Adipocyte (in vitro differentiated cells): ENCODE data around the gene NCOA6.
"Not testable (repeated sequence)": the region's sequence is repeated elsewhere in the genome, so short reads cannot be mapped to it uniquely, and the experiment has no call there.

Source experiments
- DNase-seq: peaks from one replicate; pipeline ENCODE4 v3.0.0-alpha.2; 2015; ENCODE audit warnings: low read depth
- H3K27me3 ChIP-seq: replicated peaks from 2 replicates; pipeline ENCODE4 v1.7.0; 2013; ENCODE audit warnings: mild to moderate bottlenecking, low read length, moderate library complexity; ENCODE audit not compliant: control insufficient read depth, insufficient read depth
- H3K36me3 ChIP-seq: 2 replicates; pipeline ENCODE4 v1.7.0; 2013; ENCODE audit warnings: low read length, mild to moderate bottlenecking, moderate library complexity; ENCODE audit not compliant: control insufficient read depth, insufficient read depth, severe bottlenecking
- H3K4me1 ChIP-seq: 2 replicates; pipeline ENCODE4 v1.7.0; 2013; ENCODE audit warnings: mild to moderate bottlenecking, low read length, moderate library complexity; ENCODE audit not compliant: control insufficient read depth, insufficient read depth
- H3K4me3 ChIP-seq: 2 replicates; pipeline ENCODE4 v1.7.0; 2013; ENCODE audit warnings: mild to moderate bottlenecking, low read length, moderate library complexity
- H3K9ac ChIP-seq: 2 replicates; pipeline ENCODE4 v1.7.0; 2013; ENCODE audit warnings: mild to moderate bottlenecking, low read length, moderate library complexity
- H3K9me3 ChIP-seq: 2 replicates; pipeline ENCODE4 v1.7.0; 2013; ENCODE audit warnings: mild to moderate bottlenecking, low read length, moderate library complexity; ENCODE audit not compliant: control insufficient read depth

NCOA6 gene

GRCh38 chr20:34746674-34747073 is 78.8 kb downstream of the NCOA6 start:
- Histone ChIP-seq H3K36me3 (peaks cover 81% of the 10 kb centered on the region), H3K4me3 (no peak overlapping the region), H3K27me3 (no peaks in the 10 kb centered on the region), H3K9me3 (no peaks in the 10 kb centered on the region), H3K9ac (no peak overlapping the region), H3K4me1 (peaks cover 16% of the 10 kb centered on the region)
- DNase-seq: peak; percentile 18

GRCh38 chr20:34744847-34745246 is 80.6 kb downstream of the NCOA6 start:
- peaks cover 16% of the 10 kb centered on the region for H3K4me1 ChIP-seq

DNA sequence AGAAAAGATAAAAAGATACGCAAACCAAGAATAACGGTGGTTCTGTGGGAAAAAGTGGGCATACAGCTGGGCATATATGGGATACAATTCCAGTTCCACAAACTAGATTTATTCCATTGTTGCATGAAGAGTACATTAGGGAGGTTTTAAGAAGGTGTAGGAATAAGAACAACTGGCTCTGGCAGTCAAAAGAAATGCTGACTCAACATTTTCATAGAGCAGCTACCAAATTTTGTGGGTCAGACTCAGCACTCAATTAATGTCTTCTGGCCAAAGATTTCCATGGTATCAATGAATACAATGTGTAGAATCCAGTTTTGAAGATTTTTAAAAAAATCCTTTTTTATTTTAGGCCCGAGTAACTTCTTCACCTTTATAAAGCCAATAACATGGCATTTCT is 81.1 kb downstream of the NCOA6 start:
- Histone ChIP-seq H3K36me3 (peaks cover 82% of the 10 kb centered on the region), H3K9ac (no peak overlapping the region), H3K27me3 (no peaks in the 10 kb centered on the region), H3K4me3 (no peak overlapping the region), H3K9me3 (no peaks in the 10 kb centered on the region), H3K4me1 (peaks cover 16% of the 10 kb centered on the region)
- DNase-seq: no peak

More at GRCh38 chr20:34744847-34745246, 80.6 kb downstream of the NCOA6 start:
- Histone ChIP-seq H3K9me3 (no peaks in the 10 kb centered on the region), H3K27me3 (no peaks in the 10 kb centered on the region), H3K4me3 (no peak overlapping the region), H3K36me3 (peaks cover 82% of the 10 kb centered on the region), H3K9ac (no peak overlapping the region)
- DNase-seq: no peak

GRCh38 chr20:34743039-34743438 is 82.4 kb downstream of the NCOA6 start:
- no peak for DNase-seq
- Histone ChIP-seq H3K4me3 (no peak overlapping the region), H3K36me3 (peaks cover 78% of the 10 kb centered on the region), H3K9me3 (no peaks in the 10 kb centered on the region), H3K4me1 (peaks cover 16% of the 10 kb centered on the region), H3K9ac (no peak overlapping the region), H3K27me3 (no peaks in the 10 kb centered on the region)

DNA sequence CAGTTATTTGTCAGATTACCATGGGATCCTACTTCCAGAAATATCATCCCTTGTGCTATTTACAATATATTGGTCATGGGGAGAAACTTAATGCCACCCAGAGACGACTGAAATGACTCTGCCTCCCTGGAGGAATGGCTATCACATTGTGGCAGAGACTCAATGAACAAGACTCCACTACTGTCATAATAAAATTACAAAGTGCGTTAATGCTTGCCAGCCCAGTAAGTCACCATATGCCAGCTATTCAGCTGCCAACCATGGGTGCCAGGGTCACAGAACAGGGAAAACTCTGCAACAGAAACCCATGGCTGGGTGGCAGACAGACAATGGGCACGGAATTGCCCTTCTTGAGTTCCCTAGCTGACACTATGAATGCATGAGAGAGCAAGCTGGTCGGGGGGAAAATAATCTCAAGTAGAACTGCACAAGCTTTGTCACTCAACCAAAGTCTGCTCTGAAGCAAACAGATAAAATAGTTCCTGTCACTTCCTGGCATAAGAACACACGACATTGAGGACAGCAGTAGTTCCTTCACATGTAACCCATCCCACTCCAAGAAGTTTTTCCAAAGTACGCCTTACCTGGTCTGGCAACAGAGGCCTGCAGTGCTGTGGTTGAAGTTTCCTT is 89.2 kb downstream of the NCOA6 start:
- no peaks in the 10 kb centered on the region for H3K27me3 ChIP-seq
- no peak for DNase-seq
- no peaks in the 10 kb centered on the region for H3K9me3 ChIP-seq
- H3K4me3 ChIP-seq: no peak overlapping the region
- peaks cover 12% of the 10 kb centered on the region for H3K4me1 ChIP-seq
- no peak overlapping the region for H3K9ac ChIP-seq
- peaks cover 49% of the 10 kb centered on the region for H3K36me3 ChIP-seq

DNA sequence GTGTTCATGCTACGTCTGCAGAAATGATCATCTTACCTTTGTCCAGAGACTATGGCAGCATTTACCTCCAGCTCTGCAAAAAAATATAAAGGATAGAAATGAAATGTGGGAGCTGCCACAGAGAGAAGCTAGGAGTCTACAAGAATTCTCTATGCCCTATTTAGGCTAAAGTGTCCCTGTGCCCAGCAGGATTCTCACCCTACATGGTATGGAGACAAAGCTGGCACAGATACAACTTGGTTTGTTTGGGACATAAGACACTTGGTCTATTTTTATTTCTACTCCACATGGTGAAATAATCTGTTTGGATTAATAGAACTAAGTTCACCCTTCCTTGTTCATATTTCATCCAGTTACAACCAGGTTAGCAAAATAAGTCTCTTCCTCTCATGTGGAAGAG is 92.9 kb downstream of the NCOA6 start:
- H3K4me3 ChIP-seq: no peak overlapping the region

GRCh38 chr20:34729416-34729815 is 96.0 kb downstream of the NCOA6 start:
- peaks cover 73% of the 10 kb centered on the region for H3K36me3 ChIP-seq
- no peak overlapping the region for H3K4me3 ChIP-seq
- H3K9ac ChIP-seq: no peak overlapping the region
- H3K9me3 ChIP-seq: no peaks in the 10 kb centered on the region
- peaks cover 7% of the 10 kb centered on the region for H3K4me1 ChIP-seq
- no peak for DNase-seq
- no peaks in the 10 kb centered on the region for H3K27me3 ChIP-seq

More for the DNA sequence above, 92.9 kb downstream of the NCOA6 start:
- H3K9me3 ChIP-seq: no peaks in the 10 kb centered on the region
- peaks cover 54% of the 10 kb centered on the region for H3K36me3 ChIP-seq
- no peak overlapping the region for H3K9ac ChIP-seq
- H3K4me1 ChIP-seq: peaks cover 12% of the 10 kb centered on the region
- no peak for DNase-seq
- H3K27me3 ChIP-seq: no peaks in the 10 kb centered on the region

GRCh38 chr20:34724172-34724571 is 101.3 kb downstream of the NCOA6 start:
- no peak overlapping the region for H3K9ac ChIP-seq
- no peak overlapping the region for H3K4me3 ChIP-seq
- H3K9me3 ChIP-seq: no peaks in the 10 kb centered on the region
- H3K4me1 ChIP-seq: no peaks in the 10 kb centered on the region
- DNase-seq: no peak
- no peaks in the 10 kb centered on the region for H3K27me3 ChIP-seq
- peaks cover 68% of the 10 kb centered on the region for H3K36me3 ChIP-seq

- H3K36me3 ChIP-seq: peaks cover 63% of the 10 kb centered on the region
- H3K9ac ChIP-seq, H3K27me3 ChIP-seq, H3K9me3 ChIP-seq, DNase-seq, H3K4me1 ChIP-seq, H3K4me3 ChIP-seq: not testable (repeated sequence)
These were observed 102.9 kb downstream of the NCOA6 start for GRCh38 chr20:34722560-34722959.

GRCh38 chr20:34720266-34720665 is 105.2 kb downstream of the NCOA6 start:
- peaks cover 4% of the 10 kb centered on the region for H3K4me1 ChIP-seq
- no peaks in the 10 kb centered on the region for H3K9me3 ChIP-seq
- peaks cover 43% of the 10 kb centered on the region for H3K36me3 ChIP-seq
- no peaks in the 10 kb centered on the region for H3K27me3 ChIP-seq
- H3K4me3 ChIP-seq: no peak overlapping the region
- no peak for DNase-seq
- H3K9ac ChIP-seq: no peak overlapping the region

DNA sequence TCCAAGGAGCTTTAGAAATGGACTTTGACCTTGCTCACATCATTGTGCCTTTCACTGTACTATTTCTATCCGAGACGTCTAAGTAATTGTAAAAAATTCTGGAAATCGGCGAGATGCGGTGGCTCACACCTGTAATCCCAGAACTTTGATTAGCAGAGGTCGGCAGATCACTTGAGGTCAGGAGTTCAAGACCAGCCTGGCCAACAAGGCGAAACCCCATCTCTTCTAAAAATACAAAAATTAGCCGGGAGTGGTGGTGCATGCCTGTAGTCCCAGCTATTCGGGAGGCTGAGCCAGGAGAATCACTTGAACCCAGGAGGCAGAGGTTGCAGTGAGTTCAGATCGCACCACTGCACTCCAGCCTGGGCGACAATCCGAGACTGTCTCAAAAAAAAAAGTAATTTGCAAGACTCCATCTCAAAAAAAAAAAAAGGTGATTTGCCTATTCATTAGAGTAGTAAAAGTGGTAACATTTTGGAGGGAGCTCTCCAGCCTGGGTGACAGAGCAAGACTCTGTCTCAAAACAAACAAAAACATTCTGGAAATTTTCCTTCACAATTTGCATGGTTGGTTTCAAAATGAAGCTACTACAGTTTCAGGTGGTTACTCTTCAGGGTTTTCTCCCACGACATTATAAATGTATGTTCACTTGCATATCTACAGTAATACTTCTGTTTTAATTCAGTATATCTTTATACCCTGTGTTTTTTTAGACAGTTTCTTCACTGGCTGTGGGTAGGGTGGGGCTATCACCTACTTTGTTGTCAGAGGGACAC is 106.0 kb downstream of the NCOA6 start:
- H3K36me3 ChIP-seq: peaks cover 41% of the 10 kb centered on the region
- not testable (repeated sequence) for H3K4me3 ChIP-seq

More for the DNA sequence above, 106.0 kb downstream of the NCOA6 start:
- not testable (repeated sequence) for H3K9ac ChIP-seq, H3K9me3 ChIP-seq, H3K27me3 ChIP-seq, H3K4me1 ChIP-seq, DNase-seq
